T47D (cell line): Measurements from ENCODE around the gene PAK6.

ENCODE experiments used
- DNase-seq, 2 experiments: peaks; one replicate each; pipeline versions ENCODE4 v3.0.0 to v3.0.0-alpha.2; 2011 to 2012; ENCODE audit warnings: low read depth in 1 of 2, low spot score in 1 of 2
- JUND ChIP-seq: IDR thresholded peaks from 2 replicates; pipeline ENCODE4 v1.6.1; 2012; ENCODE audit warnings: low read depth
- in situ Hi-C: cut with HindIII; loops from 2 replicates; pipeline ENCODE4 v1.10.0; 2016; ENCODE audit warnings: low sequenced_read_pairs, low pct_unique_long_range_greater_than_20kb

The PAK6 gene

DNA sequence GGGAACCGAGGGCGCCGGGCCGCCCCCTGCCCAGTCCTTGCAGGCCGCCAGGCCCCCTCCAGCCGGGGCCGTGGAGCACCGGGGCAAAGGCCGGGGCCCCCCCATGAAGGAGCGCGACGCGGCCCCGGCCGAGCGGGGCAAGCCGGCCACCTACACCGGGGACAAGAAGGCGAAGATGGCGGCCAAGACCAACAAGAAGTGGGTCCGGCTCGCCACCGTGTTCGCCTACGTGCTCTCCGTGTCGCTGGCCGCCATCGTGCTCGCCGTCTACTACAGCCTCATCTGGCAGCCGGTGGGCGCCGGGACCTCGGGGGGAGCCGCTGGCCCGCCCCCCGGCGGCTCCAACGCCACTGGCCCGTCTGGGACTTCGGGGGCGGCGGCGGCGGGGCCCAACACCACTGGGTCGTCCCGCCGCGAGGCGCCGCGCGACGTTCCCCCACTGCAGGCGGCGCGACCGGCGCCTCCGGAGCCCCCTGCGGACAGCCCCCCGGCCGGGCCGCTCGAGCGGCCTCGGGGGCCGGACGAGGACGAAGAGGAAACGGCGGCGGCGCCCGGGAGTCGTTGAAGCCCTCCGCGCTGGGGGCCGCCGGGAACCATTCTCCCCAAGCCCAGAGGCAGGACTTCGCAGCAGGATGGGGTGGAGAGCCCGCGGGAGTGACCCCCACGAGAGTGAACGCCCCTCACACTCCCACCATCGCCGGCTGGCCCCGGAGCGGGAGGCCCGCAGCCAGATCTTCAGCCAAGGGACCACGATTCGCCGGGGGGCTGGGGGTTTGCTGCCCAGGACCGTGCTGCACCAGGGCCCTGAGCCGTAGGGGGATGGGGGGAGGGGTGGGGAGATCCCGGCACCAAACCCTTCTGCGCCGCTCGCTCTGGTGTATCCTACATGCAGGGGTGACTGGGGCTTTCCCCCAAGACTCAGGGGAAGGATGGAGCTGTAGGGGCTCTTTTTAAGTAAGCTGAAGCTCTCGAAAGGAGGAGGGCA, 85.4 kb downstream of the PAK6 start:
- TF ChIP-seq JUND: no peak
- in situ Hi-C loops: no loop called here
- DNase-seq: no peak

- no peak for TF ChIP-seq JUND
- in situ Hi-C loops: no loop called here
- DNase-seq: no peak
These were observed 86.3 kb downstream of the PAK6 start for GRCh38 chr15:40325188-40325587.

GRCh38 chr15:40325700-40326099, 86.8 kb downstream of the PAK6 start:
- no peak for TF ChIP-seq JUND
- DNase-seq: no peak
- in situ Hi-C loops: no loop called here
